ENCODE data around the gene TNFRSF8.

The TNFRSF8 gene

DNA sequence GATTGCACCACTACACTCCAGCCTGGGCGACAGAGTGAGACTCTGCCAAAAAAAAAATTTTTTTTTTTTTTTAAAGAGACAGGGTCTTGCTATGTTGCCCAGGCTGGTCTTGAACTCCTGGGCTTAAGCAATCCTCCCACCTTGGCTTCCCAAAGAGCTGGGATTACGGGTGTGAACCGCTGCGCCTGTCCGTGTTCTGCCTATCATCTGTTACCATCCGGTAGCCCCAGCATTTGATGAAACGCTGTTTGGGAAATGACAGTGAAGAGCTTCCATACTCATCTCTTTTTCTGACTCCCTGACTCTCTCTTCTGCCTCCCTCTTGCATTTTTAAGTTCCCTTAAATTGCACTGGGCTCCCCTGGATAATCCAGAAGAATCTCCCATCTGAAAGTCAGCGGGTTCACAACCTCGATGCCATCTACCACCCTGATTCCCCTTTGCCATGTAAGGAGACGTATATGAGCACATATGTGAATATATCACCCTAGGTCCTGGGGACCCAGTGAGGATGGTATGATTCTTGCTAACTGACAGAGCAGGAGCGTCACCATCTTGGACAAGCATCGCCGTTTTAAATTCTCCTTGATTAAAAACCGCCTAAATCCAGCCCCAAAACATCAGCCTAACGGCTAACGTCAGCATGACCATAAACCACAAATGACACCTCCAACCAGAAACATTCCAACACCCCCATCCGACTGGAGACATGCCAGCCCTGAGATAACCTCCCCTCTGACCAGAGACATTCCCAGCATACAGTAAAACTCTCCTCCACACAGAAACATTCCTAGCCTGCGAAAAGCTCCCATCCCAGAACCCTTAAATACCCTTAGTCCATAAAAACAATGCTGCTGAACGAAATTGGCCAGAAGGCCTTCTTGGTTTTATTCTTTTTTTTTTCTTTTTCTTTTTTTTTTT lies 12.4 kb downstream of the TNFRSF8 start:
- H3K36me3 ChIP-seq (ENCODE audit: control insufficient read depth in 2 of 2, insufficient read depth in 2 of 2, low read length in 2 of 2), result no peaks in the 10 kb centered on the region
- no peaks in the 10 kb centered on the region for H3K9me3 ChIP-seq (ENCODE audit: control insufficient read depth in 2 of 2, low read length in 2 of 2)
- H3K9ac ChIP-seq (ENCODE audit: low read depth in 1 of 2, low read length in 2 of 2), result no peak overlapping the region
- no peak overlapping the region for H3K4me3 ChIP-seq (ENCODE audit: low read length in 2 of 2)
- no peaks in the 10 kb centered on the region for H3K4me1 ChIP-seq (ENCODE audit: control insufficient read depth in 2 of 2, insufficient read depth in 2 of 2, low read length in 2 of 2)
- H3K27ac ChIP-seq (ENCODE audit: low read depth in 2 of 2, low read length in 2 of 2), result no peak overlapping the region
- peaks cover 0 to 3% of the 10 kb centered on the region in 2 donors for H3K27me3 ChIP-seq (ENCODE audit: control insufficient read depth in 2 of 2, insufficient read depth in 2 of 2, low read length in 2 of 2)

DNA sequence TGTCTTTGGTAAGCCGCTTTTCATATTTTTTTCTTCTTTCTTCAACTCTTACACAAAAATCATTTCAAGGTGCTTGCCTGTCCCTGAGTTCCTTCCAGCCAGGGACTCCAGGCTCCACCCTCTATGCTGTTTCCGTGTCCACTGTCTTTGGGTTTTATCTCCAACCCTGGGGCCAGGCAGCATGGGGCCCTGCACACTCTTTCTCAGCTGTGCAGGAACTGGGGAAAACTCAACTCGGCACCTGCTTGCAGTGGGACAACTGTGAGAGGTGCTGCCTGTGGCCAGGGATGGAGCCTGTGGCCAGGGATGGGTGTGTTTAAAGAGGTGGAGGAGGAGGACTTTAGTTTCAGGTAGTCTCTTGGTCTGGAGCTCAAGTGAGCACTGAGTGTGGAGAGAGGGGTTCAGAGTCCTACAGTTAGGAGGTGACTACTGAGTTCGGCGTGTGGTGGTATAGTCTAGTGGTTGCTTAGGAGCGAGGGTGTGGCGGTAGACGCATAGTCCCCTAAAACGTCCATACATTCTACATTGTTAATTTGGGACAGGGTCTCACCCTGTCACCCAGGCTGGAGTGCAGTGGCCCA lies 13.4 kb downstream of the TNFRSF8 start:
- no peaks in the 10 kb centered on the region for H3K27me3 ChIP-seq (ENCODE audit: control insufficient read depth in 2 of 2, insufficient read depth in 2 of 2, low read length in 2 of 2)
- no peaks in the 10 kb centered on the region for H3K4me1 ChIP-seq (ENCODE audit: control insufficient read depth in 2 of 2, insufficient read depth in 2 of 2, low read length in 2 of 2)
- H3K36me3 ChIP-seq (ENCODE audit: control insufficient read depth in 2 of 2, insufficient read depth in 2 of 2, low read length in 2 of 2), result no peaks in the 10 kb centered on the region
- no peaks in the 10 kb centered on the region for H3K9me3 ChIP-seq (ENCODE audit: control insufficient read depth in 2 of 2, low read length in 2 of 2)
- no peak overlapping the region for H3K27ac ChIP-seq (ENCODE audit: low read depth in 2 of 2, low read length in 2 of 2)
- no peak overlapping the region for H3K4me3 ChIP-seq (ENCODE audit: low read length in 2 of 2)
- H3K9ac ChIP-seq (ENCODE audit: low read depth in 1 of 2, low read length in 2 of 2), result no peak overlapping the region

DNA sequence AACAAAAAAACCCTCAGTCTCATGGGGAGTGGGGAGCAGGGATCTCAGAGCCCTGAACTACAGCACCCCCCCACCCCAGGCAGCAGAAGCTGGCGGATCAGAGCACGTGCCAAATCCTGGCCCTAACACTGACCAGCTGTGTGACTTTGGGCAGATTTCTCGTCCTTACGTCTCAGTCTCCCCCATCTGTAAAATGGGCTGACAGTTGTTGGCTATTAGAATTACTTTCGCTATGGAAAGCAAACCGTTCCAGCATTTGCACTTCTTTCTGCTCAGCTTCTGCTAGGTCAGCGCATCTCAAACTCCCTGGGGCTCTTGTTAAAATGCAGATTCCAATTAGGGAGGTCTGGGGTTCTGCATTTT lies 15.5 kb downstream of the TNFRSF8 start:
- Histone ChIP-seq H3K9me3 (ENCODE audit: control insufficient read depth in 2 of 2, low read length in 2 of 2) (no peaks in the 10 kb centered on the region), H3K4me3 (ENCODE audit: low read length in 2 of 2) (no peak overlapping the region)

DNA sequence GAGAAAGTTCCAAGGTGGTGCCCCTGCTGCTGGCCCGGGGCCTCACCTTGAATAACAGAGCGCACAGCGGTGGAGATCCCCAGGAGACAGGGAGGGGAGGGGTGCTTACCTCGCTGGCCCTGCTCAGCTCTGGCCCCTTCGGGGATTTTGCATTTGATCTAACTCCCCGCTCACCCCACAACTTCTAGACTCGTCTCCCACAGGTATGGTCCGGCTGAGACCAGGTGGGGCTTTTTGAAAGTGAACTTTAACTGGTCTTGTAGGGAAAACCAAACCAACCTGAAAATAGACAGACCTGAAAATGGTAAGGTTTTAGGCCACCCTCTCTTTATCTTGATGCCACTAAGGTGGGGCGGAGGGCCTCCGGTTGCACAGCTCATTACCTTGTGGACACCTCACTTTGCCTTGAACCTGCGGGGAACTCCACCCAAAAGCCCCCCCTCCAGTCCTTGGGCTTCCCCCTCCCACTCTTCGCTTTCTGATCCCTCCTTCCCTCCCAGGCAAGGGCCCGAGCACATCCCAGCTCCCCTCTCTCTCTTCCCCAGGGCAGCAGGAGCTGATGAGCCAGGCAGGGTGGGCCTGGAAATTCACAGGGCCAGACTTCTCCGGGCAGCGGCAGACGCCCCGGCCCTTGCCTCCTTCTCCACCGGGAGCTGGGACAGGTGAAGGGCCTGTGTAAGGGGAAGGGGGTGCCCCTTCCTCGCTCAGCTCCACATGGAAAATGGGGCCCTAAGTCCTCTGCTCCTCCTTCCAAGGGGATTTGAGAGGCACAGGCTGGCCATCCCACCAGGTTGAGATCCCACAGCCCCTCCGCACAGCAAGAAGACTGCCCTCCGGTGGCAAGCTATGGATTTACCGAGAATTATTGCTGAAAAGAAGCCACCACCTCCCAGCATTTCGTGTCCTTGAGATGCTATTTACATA lies 16.1 kb downstream of the TNFRSF8 start:
- Histone ChIP-seq H3K4me3 (ENCODE audit: low read length in 2 of 2) (no peak overlapping the region), H3K27me3 (ENCODE audit: control insufficient read depth in 2 of 2, insufficient read depth in 2 of 2, low read length in 2 of 2) (no peaks in the 10 kb centered on the region)

More for the DNA sequence above, 15.5 kb downstream of the TNFRSF8 start:
- Histone ChIP-seq H3K36me3 (ENCODE audit: control insufficient read depth in 2 of 2, insufficient read depth in 2 of 2, low read length in 2 of 2) (no peaks in the 10 kb centered on the region), H3K4me1 (ENCODE audit: control insufficient read depth in 2 of 2, insufficient read depth in 2 of 2, low read length in 2 of 2) (no peaks in the 10 kb centered on the region), H3K9ac (ENCODE audit: low read depth in 1 of 2, low read length in 2 of 2) (no peak overlapping the region), H3K27ac (ENCODE audit: low read depth in 2 of 2, low read length in 2 of 2) (no peak overlapping the region), H3K27me3 (ENCODE audit: control insufficient read depth in 2 of 2, insufficient read depth in 2 of 2, low read length in 2 of 2) (no peaks in the 10 kb centered on the region)

DNA sequence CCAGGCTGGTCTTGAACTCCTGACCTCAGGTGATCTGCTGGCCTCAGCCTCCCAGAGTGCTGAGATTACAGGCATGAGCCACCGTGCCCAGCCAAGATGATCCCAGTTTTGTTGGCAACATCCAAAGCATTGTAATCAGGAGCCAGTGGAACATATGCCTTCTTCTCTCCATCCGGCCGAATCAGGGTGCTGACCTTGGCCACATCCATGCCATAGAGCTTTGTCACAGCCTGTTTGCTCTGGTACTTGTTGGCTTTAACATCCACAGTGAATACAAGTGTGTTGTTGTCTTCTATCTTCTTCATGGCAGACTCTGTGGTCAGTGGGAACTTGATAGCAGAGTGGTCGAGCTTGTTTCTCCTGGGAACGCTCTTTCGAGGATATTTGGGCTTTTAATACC lies 17.1 kb downstream of the TNFRSF8 start:
- no peak overlapping the region for H3K4me3 ChIP-seq (ENCODE audit: low read length in 2 of 2)
- no peaks in the 10 kb centered on the region for H3K9me3 ChIP-seq (ENCODE audit: control insufficient read depth in 2 of 2, low read length in 2 of 2)
- H3K36me3 ChIP-seq (ENCODE audit: control insufficient read depth in 2 of 2, insufficient read depth in 2 of 2, low read length in 2 of 2), result no peaks in the 10 kb centered on the region
- no peak overlapping the region for H3K9ac ChIP-seq (ENCODE audit: low read depth in 1 of 2, low read length in 2 of 2)
- H3K27ac ChIP-seq (ENCODE audit: low read depth in 2 of 2, low read length in 2 of 2), result no peak overlapping the region
- no peaks in the 10 kb centered on the region for H3K4me1 ChIP-seq (ENCODE audit: control insufficient read depth in 2 of 2, insufficient read depth in 2 of 2, low read length in 2 of 2)
- no peaks in the 10 kb centered on the region for H3K27me3 ChIP-seq (ENCODE audit: control insufficient read depth in 2 of 2, insufficient read depth in 2 of 2, low read length in 2 of 2)

More for the DNA sequence above, 16.1 kb downstream of the TNFRSF8 start:
- H3K36me3 ChIP-seq (ENCODE audit: control insufficient read depth in 2 of 2, insufficient read depth in 2 of 2, low read length in 2 of 2), result no peaks in the 10 kb centered on the region
- no peak overlapping the region for H3K27ac ChIP-seq (ENCODE audit: low read depth in 2 of 2, low read length in 2 of 2)
- H3K4me1 ChIP-seq (ENCODE audit: control insufficient read depth in 2 of 2, insufficient read depth in 2 of 2, low read length in 2 of 2), result no peaks in the 10 kb centered on the region
- H3K9me3 ChIP-seq (ENCODE audit: control insufficient read depth in 2 of 2, low read length in 2 of 2), result no peaks in the 10 kb centered on the region
- H3K9ac ChIP-seq (ENCODE audit: low read depth in 1 of 2, low read length in 2 of 2), result no peak overlapping the region

DNA sequence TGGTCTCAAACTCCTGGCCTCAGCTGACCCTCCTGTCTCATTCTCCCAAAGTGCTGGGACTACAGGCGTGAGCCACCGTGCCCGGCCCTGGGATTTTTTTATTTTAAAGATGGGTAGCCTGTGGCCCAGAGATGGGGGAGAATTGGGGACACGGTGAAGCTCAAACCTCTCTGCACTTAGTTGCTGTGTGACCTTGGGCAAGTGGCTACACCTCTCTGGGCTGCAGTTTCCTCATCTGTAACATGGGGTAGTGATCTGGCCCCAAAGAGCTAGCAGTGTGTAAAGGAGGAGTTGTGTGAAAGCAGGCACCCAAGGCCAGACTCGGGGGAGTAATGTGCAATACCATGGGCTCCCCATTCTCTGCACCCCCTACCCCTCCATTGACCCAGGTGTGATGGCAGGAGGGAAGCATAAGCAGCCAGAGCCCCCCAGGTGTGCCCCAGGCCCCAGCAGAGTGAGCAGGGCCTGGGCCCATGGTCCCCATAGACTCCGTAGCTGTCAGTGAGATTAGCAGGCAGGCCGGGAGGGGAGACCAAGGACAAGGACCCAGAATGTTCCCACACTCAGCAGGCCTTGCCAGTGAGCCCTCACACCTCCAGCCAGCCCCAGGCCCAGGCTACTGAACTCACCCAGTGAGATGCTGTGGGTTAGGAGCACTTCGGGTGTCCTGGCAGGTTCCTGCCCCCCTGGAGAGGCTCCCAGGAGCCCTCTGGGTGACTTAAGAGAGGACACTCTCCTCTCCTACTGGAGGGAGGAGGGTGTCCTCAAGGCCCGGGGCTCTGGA lies 17.9 kb downstream of the TNFRSF8 start:
- Histone ChIP-seq H3K27ac (ENCODE audit: low read depth in 2 of 2, low read length in 2 of 2) (no peak overlapping the region), H3K9ac (ENCODE audit: low read depth in 1 of 2, low read length in 2 of 2) (no peak overlapping the region), H3K4me1 (ENCODE audit: control insufficient read depth in 2 of 2, insufficient read depth in 2 of 2, low read length in 2 of 2) (no peaks in the 10 kb centered on the region), H3K36me3 (ENCODE audit: control insufficient read depth in 2 of 2, insufficient read depth in 2 of 2, low read length in 2 of 2) (no peaks in the 10 kb centered on the region), H3K4me3 (ENCODE audit: low read length in 2 of 2) (no peak overlapping the region), H3K9me3 (ENCODE audit: control insufficient read depth in 2 of 2, low read length in 2 of 2) (no peaks in the 10 kb centered on the region), H3K27me3 (ENCODE audit: control insufficient read depth in 2 of 2, insufficient read depth in 2 of 2, low read length in 2 of 2) (no peaks in the 10 kb centered on the region)

DNA sequence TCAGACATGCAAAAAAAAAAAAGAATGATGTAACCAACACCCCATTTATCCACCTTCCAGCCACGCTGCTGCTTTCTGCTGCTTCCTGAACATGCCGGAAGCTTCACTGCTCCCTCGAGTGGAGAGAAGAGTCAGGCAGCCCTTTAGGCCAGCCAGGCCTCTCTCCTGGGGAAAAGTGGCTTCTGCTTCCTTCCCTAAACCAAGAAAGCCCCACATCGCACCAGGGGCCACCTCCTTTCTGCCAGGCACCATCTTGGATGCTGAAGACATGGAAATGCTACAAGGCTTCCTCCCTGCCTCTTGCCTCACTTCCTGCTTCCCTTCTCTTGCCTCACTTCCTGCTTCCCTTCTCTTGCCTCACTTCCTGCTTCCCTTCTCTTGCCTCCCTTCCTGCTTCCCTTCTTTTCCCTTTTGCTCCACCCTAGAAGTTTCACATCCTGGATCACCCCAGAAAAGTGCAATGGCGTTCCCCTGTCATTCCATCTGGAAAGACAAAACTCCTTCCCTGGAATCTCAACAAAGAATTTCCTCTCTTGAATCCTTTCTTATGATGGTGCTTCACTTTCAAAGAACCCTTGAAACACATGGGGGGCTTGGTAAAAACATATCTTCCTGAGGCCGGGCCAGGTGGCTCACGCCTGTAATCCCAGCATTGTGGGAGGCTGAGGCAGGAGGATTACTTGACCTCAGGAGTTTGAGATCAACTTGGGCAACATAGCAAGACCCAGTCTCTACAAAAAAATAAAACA lies 18.7 kb downstream of the TNFRSF8 start:
- Histone ChIP-seq H3K9me3 (ENCODE audit: control insufficient read depth in 2 of 2, low read length in 2 of 2) (no peaks in the 10 kb centered on the region), H3K4me3 (ENCODE audit: low read length in 2 of 2) (no peak overlapping the region), H3K27ac (ENCODE audit: low read depth in 2 of 2, low read length in 2 of 2) (no peak overlapping the region), H3K4me1 (ENCODE audit: control insufficient read depth in 2 of 2, insufficient read depth in 2 of 2, low read length in 2 of 2) (no peaks in the 10 kb centered on the region), H3K36me3 (ENCODE audit: control insufficient read depth in 2 of 2, insufficient read depth in 2 of 2, low read length in 2 of 2) (no peaks in the 10 kb centered on the region), H3K27me3 (ENCODE audit: control insufficient read depth in 2 of 2, insufficient read depth in 2 of 2, low read length in 2 of 2) (no peaks in the 10 kb centered on the region), H3K9ac (ENCODE audit: low read depth in 1 of 2, low read length in 2 of 2) (no peak overlapping the region)

DNA sequence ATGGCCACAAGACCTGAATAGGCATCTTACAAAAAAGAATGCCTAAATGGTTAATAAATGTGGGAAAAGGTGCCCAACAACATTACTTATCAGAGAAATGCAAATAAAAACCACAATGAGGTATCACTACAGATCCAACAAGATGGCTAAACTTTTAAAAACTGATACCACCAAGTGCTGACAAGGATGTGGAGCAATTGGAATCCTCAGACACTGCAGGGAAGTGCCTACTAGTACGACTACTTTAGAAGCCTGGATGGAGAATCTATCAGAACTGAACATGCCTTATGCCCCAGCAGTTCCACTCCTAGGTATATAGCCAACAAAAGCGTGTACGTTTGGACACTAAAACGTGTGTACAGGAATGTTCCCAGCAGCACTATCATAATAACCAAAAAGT lies 19.9 kb downstream of the TNFRSF8 start:
- Histone ChIP-seq H3K9ac (ENCODE audit: low read depth in 1 of 2, low read length in 2 of 2) (no peak overlapping the region), H3K27ac (ENCODE audit: low read depth in 2 of 2, low read length in 2 of 2) (no peak overlapping the region), H3K27me3 (ENCODE audit: control insufficient read depth in 2 of 2, insufficient read depth in 2 of 2, low read length in 2 of 2) (no peaks in the 10 kb centered on the region), H3K4me1 (ENCODE audit: control insufficient read depth in 2 of 2, insufficient read depth in 2 of 2, low read length in 2 of 2) (no peaks in the 10 kb centered on the region), H3K4me3 (ENCODE audit: low read length in 2 of 2) (no peak overlapping the region), H3K9me3 (ENCODE audit: control insufficient read depth in 2 of 2, low read length in 2 of 2) (no peaks in the 10 kb centered on the region), H3K36me3 (ENCODE audit: control insufficient read depth in 2 of 2, insufficient read depth in 2 of 2, low read length in 2 of 2) (no peaks in the 10 kb centered on the region)

DNA sequence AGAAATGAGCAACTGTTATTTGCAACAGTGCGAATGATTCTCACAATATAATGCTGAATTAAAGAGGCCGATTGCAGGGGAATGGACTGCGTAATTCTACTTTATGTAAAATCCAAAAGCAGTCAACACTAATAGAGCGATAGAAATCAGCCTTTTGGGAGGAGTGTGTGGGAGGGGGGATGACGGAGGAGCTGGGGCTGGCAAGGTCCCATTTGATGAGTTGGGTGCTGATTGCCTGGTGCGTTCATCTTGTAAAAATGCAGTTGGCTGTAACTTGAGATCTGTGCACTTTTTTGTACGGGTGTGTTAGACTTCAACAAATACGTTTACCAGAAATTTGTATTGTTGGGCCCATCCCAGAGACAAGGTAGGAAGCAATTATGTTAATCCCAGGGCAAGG lies 20.7 kb downstream of the TNFRSF8 start:
- Histone ChIP-seq H3K36me3 (ENCODE audit: control insufficient read depth in 2 of 2, insufficient read depth in 2 of 2, low read length in 2 of 2) (no peaks in the 10 kb centered on the region), H3K27me3 (ENCODE audit: control insufficient read depth in 2 of 2, insufficient read depth in 2 of 2, low read length in 2 of 2) (no peaks in the 10 kb centered on the region), H3K4me3 (ENCODE audit: low read length in 2 of 2) (no peak overlapping the region), H3K9me3 (ENCODE audit: control insufficient read depth in 2 of 2, low read length in 2 of 2) (no peaks in the 10 kb centered on the region), H3K9ac (ENCODE audit: low read depth in 1 of 2, low read length in 2 of 2) (no peak overlapping the region), H3K4me1 (ENCODE audit: control insufficient read depth in 2 of 2, insufficient read depth in 2 of 2, low read length in 2 of 2) (peaks cover 0 to 2% of the 10 kb centered on the region in 2 donors), H3K27ac (ENCODE audit: low read depth in 2 of 2, low read length in 2 of 2) (no peak overlapping the region)

Data from mucosa of rectum (tissue), 2 donors.